ENCODE results near the gene BRSK2.
"Not testable (repeated sequence)": the region's sequence is repeated elsewhere in the genome, so short reads cannot be mapped to it uniquely, and the experiment has no call there.

BRSK2 gene

GRCh38 chr11:1409108-1409851 lies 19.5 kb downstream of the BRSK2 start:
- Histone ChIP-seq H3K36me3 (ENCODE audit: control insufficient read depth in 2 of 2, insufficient read depth in 2 of 2, low read length in 2 of 2) (no peaks in the 10 kb centered on the region), H3K27me3 (ENCODE audit: control insufficient read depth in 2 of 2, insufficient read depth in 2 of 2, low read length in 2 of 2) (no peaks in the 10 kb centered on the region), H3K4me1 (ENCODE audit: control insufficient read depth in 2 of 2, insufficient read depth in 2 of 2, low read length in 2 of 2) (no peaks in the 10 kb centered on the region), H3K4me3 (ENCODE audit: low read length in 2 of 2) (no peak overlapping the region), H3K9me3 (ENCODE audit: control insufficient read depth in 2 of 2, low read length in 2 of 2) (no peaks in the 10 kb centered on the region), H3K9ac (ENCODE audit: low read depth in 1 of 2, low read length in 2 of 2) (no peak overlapping the region), H3K27ac (ENCODE audit: low read depth in 2 of 2, low read length in 2 of 2) (no peak overlapping the region)

GRCh38 chr11:1409852-1410125 lies 20.1 kb downstream of the BRSK2 start:
- H3K27ac ChIP-seq (ENCODE audit: low read depth in 2 of 2, low read length in 2 of 2); H3K4me1 ChIP-seq (ENCODE audit: control insufficient read depth in 2 of 2, insufficient read depth in 2 of 2, low read length in 2 of 2): not testable (repeated sequence)

DNA sequence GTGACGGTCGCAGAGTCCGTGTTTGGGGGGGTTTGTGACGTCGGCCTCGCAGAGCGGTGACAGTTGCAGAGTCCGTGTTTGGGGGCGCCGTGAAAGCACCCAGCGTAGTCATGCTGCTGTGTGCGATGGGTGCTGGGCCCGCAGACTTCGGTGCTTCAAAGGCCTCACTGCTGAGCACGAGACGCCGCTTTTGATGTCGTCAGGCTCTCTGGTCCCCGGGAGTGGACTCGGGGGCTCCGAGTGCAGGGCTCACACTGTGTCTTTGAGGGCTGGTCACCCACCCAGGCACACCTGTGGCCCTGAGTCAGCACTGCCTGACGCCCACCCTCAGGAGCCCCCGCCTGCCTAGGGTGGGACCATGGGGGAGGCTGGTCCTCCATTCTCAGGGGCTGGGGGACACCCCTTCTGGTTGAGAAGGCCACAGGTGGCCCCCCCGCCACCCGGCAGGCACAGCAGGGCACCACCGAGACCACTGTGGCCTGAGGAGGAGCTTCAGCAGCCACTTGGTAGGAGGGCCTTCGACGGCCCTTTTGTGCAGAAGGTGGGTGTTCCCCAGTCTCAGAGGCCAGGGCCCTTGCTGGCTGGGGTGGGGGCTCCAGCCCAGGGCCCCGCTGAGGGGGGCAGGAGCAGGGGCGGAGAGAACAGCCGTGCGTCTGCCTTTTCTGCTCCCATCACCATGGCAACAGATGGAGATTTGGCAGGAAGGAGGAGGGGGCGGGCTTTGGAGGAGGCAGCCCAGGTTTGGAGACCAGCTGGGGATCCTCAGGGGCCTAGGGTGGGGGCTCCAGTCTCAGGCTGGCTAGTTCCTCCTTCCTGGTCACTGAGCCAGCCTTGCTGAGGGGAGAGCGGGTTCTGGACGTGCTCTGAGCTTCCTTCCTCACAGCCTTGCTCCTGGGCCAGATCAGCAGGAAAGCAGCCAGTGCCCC lies 20.9 kb downstream of the BRSK2 start:
- H3K9me3 ChIP-seq (ENCODE audit: control insufficient read depth in 2 of 2, low read length in 2 of 2), result peaks cover 0 to 1% of the 10 kb centered on the region in 2 donors
- no peaks in the 10 kb centered on the region for H3K36me3 ChIP-seq (ENCODE audit: control insufficient read depth in 2 of 2, insufficient read depth in 2 of 2, low read length in 2 of 2)
- H3K27ac ChIP-seq (ENCODE audit: low read depth in 2 of 2, low read length in 2 of 2), result no peak overlapping the region
- no peaks in the 10 kb centered on the region for H3K27me3 ChIP-seq (ENCODE audit: control insufficient read depth in 2 of 2, insufficient read depth in 2 of 2, low read length in 2 of 2)
- H3K4me1 ChIP-seq (ENCODE audit: control insufficient read depth in 2 of 2, insufficient read depth in 2 of 2, low read length in 2 of 2), result no peaks in the 10 kb centered on the region
- no peak overlapping the region for H3K4me3 ChIP-seq (ENCODE audit: low read length in 2 of 2)
- H3K9ac ChIP-seq (ENCODE audit: low read depth in 1 of 2, low read length in 2 of 2), result no peak overlapping the region

More at GRCh38 chr11:1409852-1410125, 20.1 kb downstream of the BRSK2 start:
- not testable (repeated sequence) for H3K36me3 ChIP-seq (ENCODE audit: control insufficient read depth in 2 of 2, insufficient read depth in 2 of 2, low read length in 2 of 2); H3K9ac ChIP-seq (ENCODE audit: low read depth in 1 of 2, low read length in 2 of 2); H3K9me3 ChIP-seq (ENCODE audit: control insufficient read depth in 2 of 2, low read length in 2 of 2); H3K27me3 ChIP-seq (ENCODE audit: control insufficient read depth in 2 of 2, insufficient read depth in 2 of 2, low read length in 2 of 2); H3K4me3 ChIP-seq (ENCODE audit: low read length in 2 of 2)

GRCh38 chr11:1411301-1411700 lies 21.6 kb downstream of the BRSK2 start:
- no peak overlapping the region for H3K4me3 ChIP-seq (ENCODE audit: low read length in 2 of 2)
- peaks cover 0 to 1% of the 10 kb centered on the region in 2 donors for H3K9me3 ChIP-seq (ENCODE audit: control insufficient read depth in 2 of 2, low read length in 2 of 2)
- H3K27ac ChIP-seq (ENCODE audit: low read depth in 2 of 2, low read length in 2 of 2), result no peak overlapping the region
- H3K27me3 ChIP-seq (ENCODE audit: control insufficient read depth in 2 of 2, insufficient read depth in 2 of 2, low read length in 2 of 2), result no peaks in the 10 kb centered on the region
- H3K4me1 ChIP-seq (ENCODE audit: control insufficient read depth in 2 of 2, insufficient read depth in 2 of 2, low read length in 2 of 2), result no peaks in the 10 kb centered on the region
- H3K9ac ChIP-seq (ENCODE audit: low read depth in 1 of 2, low read length in 2 of 2), result no peak overlapping the region
- no peaks in the 10 kb centered on the region for H3K36me3 ChIP-seq (ENCODE audit: control insufficient read depth in 2 of 2, insufficient read depth in 2 of 2, low read length in 2 of 2)

- H3K4me1 ChIP-seq (ENCODE audit: control insufficient read depth in 2 of 2, insufficient read depth in 2 of 2, low read length in 2 of 2); H3K9ac ChIP-seq (ENCODE audit: low read depth in 1 of 2, low read length in 2 of 2); H3K4me3 ChIP-seq (ENCODE audit: low read length in 2 of 2); H3K27me3 ChIP-seq (ENCODE audit: control insufficient read depth in 2 of 2, insufficient read depth in 2 of 2, low read length in 2 of 2); H3K27ac ChIP-seq (ENCODE audit: low read depth in 2 of 2, low read length in 2 of 2); H3K9me3 ChIP-seq (ENCODE audit: control insufficient read depth in 2 of 2, low read length in 2 of 2); H3K36me3 ChIP-seq (ENCODE audit: control insufficient read depth in 2 of 2, insufficient read depth in 2 of 2, low read length in 2 of 2): not testable (repeated sequence)
Observed at GRCh38 chr11:1411739-1412138, 22.0 kb downstream of the BRSK2 start.

DNA sequence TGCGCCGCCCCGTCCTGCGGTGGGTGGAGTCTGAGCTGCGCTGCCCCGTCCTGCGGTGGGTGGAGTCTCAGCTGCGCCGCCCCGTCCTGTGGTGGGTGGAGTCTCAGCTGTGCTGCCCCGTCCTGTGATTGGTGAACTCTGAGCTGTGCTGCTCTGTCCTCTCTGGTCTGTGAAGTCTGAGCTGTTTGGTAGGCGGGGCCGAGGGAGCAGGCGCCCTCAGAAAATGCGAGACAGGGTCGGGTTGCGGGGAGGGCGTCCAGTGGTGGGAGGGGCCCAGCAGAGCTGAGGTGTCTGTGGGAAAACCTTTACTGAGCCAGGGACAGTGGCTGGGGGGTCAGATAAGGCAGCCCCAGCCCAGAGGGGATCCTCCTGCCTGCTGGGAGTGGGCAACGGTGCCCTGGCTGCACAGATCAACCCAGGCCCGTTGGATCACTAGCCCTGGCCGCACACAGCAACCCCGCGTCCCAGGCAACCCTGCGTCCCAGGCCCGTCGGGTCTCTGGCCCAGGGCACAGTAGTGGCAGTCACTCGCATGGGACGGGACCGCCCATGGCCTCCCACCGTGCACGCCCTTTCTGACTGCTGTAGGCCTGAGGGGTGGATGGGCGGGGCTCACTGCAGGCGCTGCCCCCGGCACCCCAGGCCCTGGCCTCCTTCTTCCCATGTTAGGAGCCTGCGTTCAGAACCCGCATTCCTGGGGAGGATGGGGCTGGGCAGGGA lies 22.8 kb downstream of the BRSK2 start:
- no peaks in the 10 kb centered on the region for H3K4me1 ChIP-seq (ENCODE audit: control insufficient read depth in 2 of 2, insufficient read depth in 2 of 2, low read length in 2 of 2)

DNA sequence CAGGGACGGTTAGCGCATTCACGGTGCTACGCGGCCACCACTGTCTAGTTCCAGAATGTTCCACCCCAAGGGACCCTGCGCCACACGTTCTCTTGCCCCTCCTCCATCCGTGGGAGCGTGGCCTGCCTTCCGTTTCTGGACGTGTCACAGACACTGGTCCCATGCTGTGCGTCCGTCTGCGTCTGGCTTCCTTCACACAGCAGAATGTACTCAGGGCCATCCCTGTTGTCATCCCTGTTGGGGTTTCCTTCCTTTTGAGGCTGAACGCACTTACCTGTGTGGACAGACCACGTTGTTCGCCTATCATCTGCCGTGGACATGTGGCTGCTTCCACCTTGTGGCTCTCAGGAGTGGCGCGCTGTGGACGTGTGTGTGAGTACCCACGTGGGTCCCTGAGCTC lies 24.9 kb downstream of the BRSK2 start:
- Histone ChIP-seq H3K4me3 (ENCODE audit: low read length in 2 of 2) (no peak overlapping the region), H3K27me3 (ENCODE audit: control insufficient read depth in 2 of 2, insufficient read depth in 2 of 2, low read length in 2 of 2) (no peaks in the 10 kb centered on the region), H3K9me3 (ENCODE audit: control insufficient read depth in 2 of 2, low read length in 2 of 2) (peaks cover 0 to 11% of the 10 kb centered on the region in 2 donors)

More for the DNA sequence above, 22.8 kb downstream of the BRSK2 start:
- no peaks in the 10 kb centered on the region for H3K27me3 ChIP-seq (ENCODE audit: control insufficient read depth in 2 of 2, insufficient read depth in 2 of 2, low read length in 2 of 2)
- H3K36me3 ChIP-seq (ENCODE audit: control insufficient read depth in 2 of 2, insufficient read depth in 2 of 2, low read length in 2 of 2), result no peaks in the 10 kb centered on the region
- no peak overlapping the region for H3K4me3 ChIP-seq (ENCODE audit: low read length in 2 of 2)
- peaks cover 0 to 6% of the 10 kb centered on the region in 2 donors for H3K9me3 ChIP-seq (ENCODE audit: control insufficient read depth in 2 of 2, low read length in 2 of 2)
- H3K27ac ChIP-seq (ENCODE audit: low read depth in 2 of 2, low read length in 2 of 2), result no peak overlapping the region
- no peak overlapping the region for H3K9ac ChIP-seq (ENCODE audit: low read depth in 1 of 2, low read length in 2 of 2)

DNA sequence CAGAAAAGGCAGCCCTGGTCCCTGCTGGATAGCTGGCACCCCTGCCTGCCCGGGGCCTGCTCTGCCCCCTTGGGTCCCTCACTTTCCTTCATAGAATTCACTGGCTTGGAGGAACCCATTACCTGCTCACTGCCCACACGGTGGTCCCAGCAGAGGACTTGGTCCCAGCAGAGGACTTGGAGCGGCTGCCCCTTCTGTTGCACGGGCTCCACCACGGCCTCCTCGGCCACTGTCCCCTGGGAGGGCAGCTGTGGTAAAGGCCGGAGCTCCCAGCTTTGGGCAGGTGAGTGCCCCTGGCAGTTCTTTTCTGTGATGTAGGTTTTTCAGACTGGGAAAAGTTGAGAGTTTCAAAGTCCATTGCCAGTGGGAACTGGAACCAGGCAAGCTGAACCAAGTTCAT lies 25.9 kb downstream of the BRSK2 start:
- peaks cover 0 to 11% of the 10 kb centered on the region in 2 donors for H3K9me3 ChIP-seq (ENCODE audit: control insufficient read depth in 2 of 2, low read length in 2 of 2)
- no peak overlapping the region for H3K27ac ChIP-seq (ENCODE audit: low read depth in 2 of 2, low read length in 2 of 2)
- no peak overlapping the region for H3K4me3 ChIP-seq (ENCODE audit: low read length in 2 of 2)
- no peaks in the 10 kb centered on the region for H3K4me1 ChIP-seq (ENCODE audit: control insufficient read depth in 2 of 2, insufficient read depth in 2 of 2, low read length in 2 of 2)
- H3K36me3 ChIP-seq (ENCODE audit: control insufficient read depth in 2 of 2, insufficient read depth in 2 of 2, low read length in 2 of 2), result no peaks in the 10 kb centered on the region
- no peaks in the 10 kb centered on the region for H3K27me3 ChIP-seq (ENCODE audit: control insufficient read depth in 2 of 2, insufficient read depth in 2 of 2, low read length in 2 of 2)
- no peak overlapping the region for H3K9ac ChIP-seq (ENCODE audit: low read depth in 1 of 2, low read length in 2 of 2)

More for the DNA sequence above, 24.9 kb downstream of the BRSK2 start:
- H3K9ac ChIP-seq (ENCODE audit: low read depth in 1 of 2, low read length in 2 of 2), result no peak overlapping the region
- H3K36me3 ChIP-seq (ENCODE audit: control insufficient read depth in 2 of 2, insufficient read depth in 2 of 2, low read length in 2 of 2), result no peaks in the 10 kb centered on the region
- no peak overlapping the region for H3K27ac ChIP-seq (ENCODE audit: low read depth in 2 of 2, low read length in 2 of 2)
- no peaks in the 10 kb centered on the region for H3K4me1 ChIP-seq (ENCODE audit: control insufficient read depth in 2 of 2, insufficient read depth in 2 of 2, low read length in 2 of 2)

DNA sequence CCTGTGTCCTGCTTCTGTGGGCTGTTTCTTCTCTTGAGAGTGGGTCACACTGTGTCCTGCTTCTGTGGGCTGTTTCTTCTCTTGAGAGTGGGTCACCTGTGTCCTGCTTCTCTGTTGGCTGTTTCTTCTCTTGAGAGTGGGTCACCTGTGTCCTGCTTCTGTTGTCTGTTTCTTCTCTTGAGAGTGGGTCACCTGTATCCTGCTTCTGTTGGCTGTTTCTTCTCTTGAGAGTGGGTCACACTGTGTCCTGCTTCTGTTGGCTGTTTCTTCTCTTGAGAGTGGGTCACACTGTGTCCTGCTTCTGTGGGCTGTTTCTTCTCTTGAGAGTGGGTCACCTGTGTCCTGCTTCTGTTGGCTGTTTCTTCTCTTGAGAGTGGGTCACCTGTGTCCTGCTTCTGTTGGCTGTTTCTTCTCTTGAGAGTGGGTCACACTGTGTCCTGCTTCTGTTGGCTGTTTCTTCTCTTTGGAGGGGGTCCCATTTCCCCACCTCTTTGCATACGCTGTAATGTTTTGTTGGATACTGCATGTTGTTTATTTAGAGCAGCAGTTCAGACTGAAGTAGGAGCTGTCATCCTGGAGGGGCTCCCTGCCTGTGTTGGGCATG lies 28.6 kb downstream of the BRSK2 start:
- not testable (repeated sequence) for H3K27ac ChIP-seq (ENCODE audit: low read depth in 2 of 2, low read length in 2 of 2); H3K4me1 ChIP-seq (ENCODE audit: control insufficient read depth in 2 of 2, insufficient read depth in 2 of 2, low read length in 2 of 2); H3K9ac ChIP-seq (ENCODE audit: low read depth in 1 of 2, low read length in 2 of 2); H3K27me3 ChIP-seq (ENCODE audit: control insufficient read depth in 2 of 2, insufficient read depth in 2 of 2, low read length in 2 of 2); H3K36me3 ChIP-seq (ENCODE audit: control insufficient read depth in 2 of 2, insufficient read depth in 2 of 2, low read length in 2 of 2); H3K4me3 ChIP-seq (ENCODE audit: low read length in 2 of 2)
- H3K9me3 ChIP-seq (ENCODE audit: control insufficient read depth in 2 of 2, low read length in 2 of 2), result peaks cover 0 to 11% of the 10 kb centered on the region in 2 donors
